Smooth muscle cell (in vitro differentiated cells): ENCODE data around the gene CYLC1. TPM values are rescaled to one million over a fixed set of nuclear protein-coding genes. Genes with fewer than 3 reads are reported as not detected.

ENCODE experiments used
- DNase-seq: peaks from one replicate; lab custom pipeline; 2025; ENCODE audit not compliant: unreplicated experiment; lab: John Stamatoyannopoulos, UW
- H2AFZ ChIP-seq: fragments of 200-600 bp; sonication (generic); 2 replicates; pipeline ENCODE4 v1.6.0; 2016; ENCODE audit warnings: antibody characterized with exemption, low read depth, mild to moderate bottlenecking
- H3F3A ChIP-seq: fragments of 200-600 bp; sonication (generic); 2 replicates; pipeline ENCODE4 v1.6.0; 2017; ENCODE audit warnings: antibody characterized with exemption, low read depth
- H3K27ac ChIP-seq: fragments of 200-600 bp; sonication (generic); 2 replicates; pipeline ENCODE4 v1.5.1; 2016; ENCODE audit warnings: low read depth, mild to moderate bottlenecking
- H3K27me3 ChIP-seq: fragments of 200-600 bp; sonication (generic); 2 replicates; pipeline ENCODE4 v1.6.1; 2016; ENCODE audit warnings: low read depth, mild to moderate bottlenecking
- H3K36me3 ChIP-seq: fragments of 200-600 bp; sonication (generic); 2 replicates; pipeline ENCODE4 v1.5.1; 2016; ENCODE audit warnings: low read depth
- H3K4me1 ChIP-seq: fragments of 200-600 bp; sonication (generic); 2 replicates; pipeline ENCODE4 v1.5.1; 2016; ENCODE audit warnings: low read depth
- H3K4me2 ChIP-seq: fragments of 200-600 bp; sonication (generic); 2 replicates; pipeline ENCODE4 v1.6.0; 2016; ENCODE audit warnings: mild to moderate bottlenecking
- H3K4me3 ChIP-seq: fragments of 200-600 bp; sonication (generic); 2 replicates; pipeline ENCODE4 v1.5.1; 2016; ENCODE audit warnings: mild to moderate bottlenecking
- H3K79me2 ChIP-seq: fragments of 200-600 bp; sonication (generic); 2 replicates; pipeline ENCODE4 v1.6.0; 2016; ENCODE audit warnings: low read depth, mild to moderate bottlenecking
- H3K9ac ChIP-seq: fragments of 200-600 bp; sonication (generic); 2 replicates; pipeline ENCODE4 v1.6.0; 2016; ENCODE audit warnings: low read depth
- H3K9me3 ChIP-seq: fragments of 200-600 bp; sonication (generic); replicated peaks from 2 replicates; pipeline ENCODE4 v1.5.1; 2016; ENCODE audit warnings: low read depth
- H4K20me1 ChIP-seq: fragments of 200-600 bp; sonication (generic); 2 replicates; pipeline ENCODE4 v1.6.0; 2016; ENCODE audit warnings: low read depth
- CTCF ChIP-seq: fragments of 200-600 bp; sonication (generic); IDR thresholded peaks from 2 replicates; pipeline ENCODE4 v1.5.1; 2017; ENCODE audit warnings: borderline replicate concordance, mild to moderate bottlenecking, antibody characterized with exemption; ENCODE audit not compliant: insufficient read depth, poor library complexity, severe bottlenecking
- WGBS: methylation state at CpG from one replicate; pipeline ENCODE4 v1.1.7; 2016; ENCODE audit warnings: low lambda C conversion rate; 5-methylcytosine and 5-hydroxymethylcytosine counted together
- polyA plus RNA-seq: library from polyadenylated mRNA; unstranded; fragments of >200 nt; fragmentation: Nextera tagmentation; extraction: Ambion mirVana; gene quantifications from 2 replicates; pipeline ENCODE4 v1.2.1, GENCODE V29; 2016
- total RNA-seq: library from RNA; depleted of rRNA; stranded (reverse); fragments of >200 nt; gene quantifications from 2 replicates; pipeline ENCODE4 v1.2.3, GENCODE V29; 2014

Gene CYLC1
- total and polyA plus RNA-seq, 2 experiments from 2014 or later = not detected

- Histone ChIP-seq H3K27me3 (no peaks in the 10 kb centered on the region), H3K79me2 (no peaks in the 10 kb centered on the region), H2AFZ (no peak overlapping the region), H4K20me1 (no peaks in the 10 kb centered on the region), H3F3A (no peaks in the 10 kb centered on the region), H3K9me3 (no peaks in the 10 kb centered on the region), H3K4me1 (no peaks in the 10 kb centered on the region), H3K27ac (no peak overlapping the region), H3K4me3 (no peak overlapping the region), H3K9ac (no peak overlapping the region), H3K36me3 (no peaks in the 10 kb centered on the region), H3K4me2 (no peak overlapping the region)
- no peak for DNase-seq
- 93% methylated on average over 3 of the region's 3 CpGs for WGBS
- no peak for TF ChIP-seq CTCF
These were observed 46.0 kb downstream of the CYLC1 start for GRCh38 chrX:83906921-83907320.

- no peaks in the 10 kb centered on the region for H4K20me1 ChIP-seq
- no peaks in the 10 kb centered on the region for H3K79me2 ChIP-seq
- WGBS = 47% methylated on average over 2 of the region's 2 CpGs
- no peaks in the 10 kb centered on the region for H3K4me1 ChIP-seq
- no peak overlapping the region for H3K9ac ChIP-seq
- H3K9me3 ChIP-seq = no peaks in the 10 kb centered on the region
- no peak overlapping the region for H3K27ac ChIP-seq
- H3K4me2 ChIP-seq = no peak overlapping the region
- no peak overlapping the region for H3K4me3 ChIP-seq
- no peaks in the 10 kb centered on the region for H3F3A ChIP-seq
- no peaks in the 10 kb centered on the region for H3K36me3 ChIP-seq
- no peak overlapping the region for H2AFZ ChIP-seq
- H3K27me3 ChIP-seq = no peaks in the 10 kb centered on the region
- DNase-seq = no peak
- TF ChIP-seq CTCF = peak; percentile 58
These were observed 55.6 kb downstream of the CYLC1 start for GRCh38 chrX:83916525-83916924.

GRCh38 chrX:83934220-83934619 lies 73.3 kb downstream of the CYLC1 start:
- Histone ChIP-seq H3F3A (no peaks in the 10 kb centered on the region), H3K4me1 (no peaks in the 10 kb centered on the region), H3K79me2 (no peaks in the 10 kb centered on the region), H3K27ac (no peak overlapping the region), H4K20me1 (no peaks in the 10 kb centered on the region), H3K36me3 (no peaks in the 10 kb centered on the region), H3K27me3 (no peaks in the 10 kb centered on the region), H2AFZ (no peak overlapping the region), H3K9ac (no peak overlapping the region), H3K9me3 (no peaks in the 10 kb centered on the region), H3K4me2 (no peak overlapping the region), H3K4me3 (no peak overlapping the region)
- WGBS = 67% methylated on average over 2 of the region's 2 CpGs
- TF ChIP-seq CTCF = peak; percentile 23
- DNase-seq = no peak
